Lower lobe of right lung (tissue), 2 donors: ENCODE results near the gene STAT4. TPM values are rescaled to one million over a fixed set of nuclear protein-coding genes. Genes with fewer than 3 reads are reported as not detected.

Experiments
- ATAC-seq, 2 donors: fragments of 200-7000 bp; cut with Tn5 transposase; one replicate each; pipeline ENCODE4 v1.9.1; 2020 to 2022; ENCODE audit warnings: mild to moderate bottlenecking in 2 of 2, moderate library complexity in 2 of 2
- DNase-seq: peaks from one replicate; pipeline ENCODE4 v3.0.0-alpha.2; 2020
- H3K27ac ChIP-seq: fragments of 200-600 bp; one replicate; pipeline ENCODE4 v1.8.0; 2022
- H3K27me3 ChIP-seq: fragments of 200-600 bp; one replicate; pipeline ENCODE4 v1.8.0; 2022; ENCODE audit warnings: low read depth
- H3K36me3 ChIP-seq: fragments of 200-600 bp; one replicate; pipeline ENCODE4 v1.8.0; 2022; ENCODE audit warnings: mild to moderate bottlenecking
- H3K4me1 ChIP-seq: fragments of 200-600 bp; one replicate; pipeline ENCODE4 v1.8.0; 2022
- H3K4me3 ChIP-seq: fragments of 200-600 bp; one replicate; pipeline ENCODE4 v1.8.0; 2022; ENCODE audit warnings: mild to moderate bottlenecking
- H3K9me3 ChIP-seq: fragments of 200-600 bp; one replicate; pipeline ENCODE4 v1.8.0; 2022
- CTCF ChIP-seq: fragments of 200-600 bp; IDR thresholded peaks from one replicate; pipeline ENCODE4 v1.8.0; 2022; ENCODE audit warnings: antibody characterized with exemption, mild to moderate bottlenecking
- intact Hi-C: fragments of 100-400 bp; cut with DNase I; formaldehyde crosslinking; loops from one replicate; pipeline ENCODE4 v1.11.0; 2022
- total RNA-seq: library from RNA; stranded (reverse); fragmentation: NEBNext Ultra II Directional; extraction: Animal tissue kit (Norgen Biotek cat#: 25700); gene quantifications from one replicate; pipeline ENCODE4 v1.2.1, GENCODE V29; 2021
- donor health status: DM: no; HTN: yes; CAD: no; lungs with severe emphysema.

STAT4 gene
- total RNA-seq, 1 donor from 2014 or later: 5.8 TPM

GRCh38 chr2:191151331-191151730 is 537 bp upstream of the STAT4 start:
- Histone ChIP-seq H3K27ac (peak overlapping the region; percentile 76), H3K4me1 (peaks cover 16% of the 10 kb centered on the region), H3K36me3 (no peaks in the 10 kb centered on the region), H3K4me3 (peak overlapping the region; percentile 68), H3K9me3 (no peaks in the 10 kb centered on the region), H3K27me3 (no peaks in the 10 kb centered on the region)
- DNase-seq: no peak
- intact Hi-C loops: no loop called here
- TF ChIP-seq CTCF: no peak
- ATAC-seq: peak; percentile 25 to 46

- intact Hi-C loops: no loop called here
- TF ChIP-seq CTCF: no peak
- no peaks in the 10 kb centered on the region for H3K9me3 ChIP-seq
- no peak for DNase-seq
- no peaks in the 10 kb centered on the region for H3K27me3 ChIP-seq
- H3K27ac ChIP-seq: peak overlapping the region; percentile 76
- peak; percentile 50 to 57 for ATAC-seq
- H3K4me3 ChIP-seq: peak overlapping the region; percentile 68
- H3K36me3 ChIP-seq: peaks cover 4% of the 10 kb centered on the region
- H3K4me1 ChIP-seq: peaks cover 16% of the 10 kb centered on the region
Measured at GRCh38 chr2:191150230-191150599, 579 bp downstream of the STAT4 start.

- ATAC-seq: no peak
- peaks cover 16% of the 10 kb centered on the region for H3K4me1 ChIP-seq
- H3K27ac ChIP-seq: no peak overlapping the region
- H3K9me3 ChIP-seq: no peaks in the 10 kb centered on the region
- peaks cover 4% of the 10 kb centered on the region for H3K36me3 ChIP-seq
- intact Hi-C loops: no loop called here
- no peak for DNase-seq
- TF ChIP-seq CTCF: no peak
- H3K27me3 ChIP-seq: no peaks in the 10 kb centered on the region
- H3K4me3 ChIP-seq: no peak overlapping the region
Measured at GRCh38 chr2:191149391-191149790, 1.4 kb downstream of the STAT4 start.

GRCh38 chr2:191148791-191149190 is 2.0 kb downstream of the STAT4 start:
- Histone ChIP-seq H3K4me1 (peaks cover 16% of the 10 kb centered on the region), H3K27me3 (no peaks in the 10 kb centered on the region), H3K36me3 (peaks cover 4% of the 10 kb centered on the region), H3K9me3 (no peaks in the 10 kb centered on the region), H3K4me3 (no peak overlapping the region), H3K27ac (no peak overlapping the region)
- ATAC-seq (no peak), DNase-seq (no peak)
- intact Hi-C loops: no loop called here
- TF ChIP-seq CTCF: no peak

- no peak for TF ChIP-seq CTCF
- intact Hi-C loops: no loop called here
- DNase-seq: no peak
Measured at GRCh38 chr2:191148281-191148680, 2.5 kb downstream of the STAT4 start.

More at GRCh38 chr2:191148281-191148680, 2.5 kb downstream of the STAT4 start:
- H3K36me3 ChIP-seq: peaks cover 4% of the 10 kb centered on the region
- peaks cover 16% of the 10 kb centered on the region for H3K4me1 ChIP-seq
- H3K4me3 ChIP-seq: no peak overlapping the region
- H3K9me3 ChIP-seq: no peaks in the 10 kb centered on the region
- no peaks in the 10 kb centered on the region for H3K27me3 ChIP-seq
- no peak overlapping the region for H3K27ac ChIP-seq
- no peak for ATAC-seq
